CD14-positive monocyte (primary cell): ENCODE measurements around the gene DHRS3. TPM values are rescaled to one million over a fixed set of nuclear protein-coding genes. Genes with fewer than 3 reads are reported as not detected.

ENCODE experiments used
- DNase-seq, 3 donors: peaks; one replicate each; pipeline ENCODE4 v3.0.0-alpha.2; 2011 to 2022
- H2AFZ ChIP-seq: 2 replicates; pipeline ENCODE4 v1.6.0; 2012; ENCODE audit warnings: mild to moderate bottlenecking, low read depth, low read length, inconsistent platforms; ENCODE audit not compliant: insufficient read depth, poor library complexity, severe bottlenecking
- H3K27ac ChIP-seq, 2 donors: 1 replicate in 1 of 2; 2 replicates in 1 of 2; pipeline ENCODE4 v1.5.1; 2012 to 2013; ENCODE audit warnings: low read length in 2 of 2, control low read depth in 1 of 2, inconsistent platforms in 1 of 2, low read depth in 1 of 2, mild to moderate bottlenecking in 1 of 2
- H3K27me3 ChIP-seq, 2 donors: one replicate each; pipeline versions ENCODE4 v1.6.0 to v1.6.1; 2011 to 2013; ENCODE audit warnings: low read length in 2 of 2; ENCODE audit not compliant: control insufficient read depth in 2 of 2, insufficient read depth in 2 of 2
- H3K36me3 ChIP-seq, 2 donors: replicated peaks in 1 of 2; 1 replicate in 1 of 2; 2 replicates in 1 of 2; pipeline versions ENCODE4 v1.5.1 to v1.6.1; 2012 to 2013; ENCODE audit warnings: low read length in 2 of 2, control low read depth in 1 of 2, inconsistent platforms in 1 of 2, mild to moderate bottlenecking in 1 of 2; ENCODE audit not compliant: insufficient read depth in 2 of 2, control insufficient read depth in 1 of 2
- H3K4me1 ChIP-seq, 2 donors: 1 replicate in 1 of 2; 2 replicates in 1 of 2; pipeline versions ENCODE4 v1.5.1 to v1.6.1; 2012 to 2013; ENCODE audit warnings: low read length in 2 of 2, control low read depth in 1 of 2, inconsistent platforms in 1 of 2, mild to moderate bottlenecking in 1 of 2, moderate library complexity in 1 of 2; ENCODE audit not compliant: insufficient read depth in 2 of 2, control insufficient read depth in 1 of 2
- H3K4me2 ChIP-seq: replicated peaks from 2 replicates; pipeline ENCODE3; 2012; ENCODE audit warnings: low read length, moderate library complexity, mild to moderate bottlenecking; ENCODE audit not compliant: poor library complexity, severe bottlenecking; ENCODE audit errors: extremely low read depth
- H3K4me3 ChIP-seq, 3 experiments: fragments of 200-600 bp in 1 of 3; sonication (generic) in 1 of 3; replicated peaks in 1 of 3; 1 replicate in 2 of 3; 2 replicates in 1 of 3; pipeline ENCODE4 v1.5.1; 2011 to 2013; ENCODE audit warnings: low read length in 3 of 3, mild to moderate bottlenecking in 3 of 3, control low read depth in 2 of 3, low read depth in 2 of 3, inconsistent platforms in 1 of 3, moderate library complexity in 1 of 3
- H3K79me2 ChIP-seq: 2 replicates; pipeline ENCODE4 v1.6.0; 2012; ENCODE audit warnings: mild to moderate bottlenecking, control low read depth, inconsistent platforms, low read length, moderate library complexity; ENCODE audit not compliant: insufficient read depth
- H3K9ac ChIP-seq: 2 replicates; pipeline ENCODE4 v1.6.0; 2017; ENCODE audit warnings: low read length, mild to moderate bottlenecking; ENCODE audit not compliant: insufficient read depth, poor library complexity, severe bottlenecking
- H3K9me3 ChIP-seq, 2 donors: replicated peaks in 1 of 2; 1 replicate in 1 of 2; 2 replicates in 1 of 2; pipeline versions ENCODE4 v1.5.1 to v1.6.1; 2012 to 2013; ENCODE audit warnings: low read length in 2 of 2, control low read depth in 1 of 2; ENCODE audit not compliant: control insufficient read depth in 1 of 2, insufficient read depth in 1 of 2
- H4K20me1 ChIP-seq: 2 replicates; pipeline ENCODE4 v1.6.0; 2012; ENCODE audit warnings: mild to moderate bottlenecking, low read length, control low read depth, moderate library complexity; ENCODE audit not compliant: insufficient read depth
- H3K27ac Mint-ChIP-seq, 7 donors: one replicate each; pipeline ENCODE4 v1.8.0; 2020; ENCODE audit warnings: mild to moderate bottlenecking in 7 of 7, mixed read lengths in 7 of 7, moderate library complexity in 6 of 7, inconsistent platforms in 2 of 7
- H3K27me3 Mint-ChIP-seq, 3 donors: one replicate each; pipeline ENCODE4 v1.8.0; 2021 to 2022; ENCODE audit warnings: low read depth in 3 of 3, mild to moderate bottlenecking in 3 of 3, mixed read lengths in 3 of 3, moderate library complexity in 3 of 3, inconsistent platforms in 1 of 3
- H3K36me3 Mint-ChIP-seq, 2 donors: one replicate each; pipeline ENCODE4 v1.8.0; 2020; ENCODE audit warnings: mixed read lengths in 2 of 2, inconsistent platforms in 1 of 2, mild to moderate bottlenecking in 1 of 2
- H3K4me1 Mint-ChIP-seq: one replicate; pipeline ENCODE4 v1.8.0; 2020; ENCODE audit warnings: mild to moderate bottlenecking, mixed read lengths
- H3K4me3 Mint-ChIP-seq, 2 donors: one replicate each; pipeline ENCODE4 v1.8.0; 2020; ENCODE audit warnings: mild to moderate bottlenecking in 2 of 2, mixed read lengths in 2 of 2, moderate library complexity in 1 of 2
- H3K9me3 Mint-ChIP-seq, 7 donors: one replicate each; pipeline ENCODE4 v1.8.0; 2020 to 2022; ENCODE audit warnings: mixed read lengths in 7 of 7, mild to moderate bottlenecking in 6 of 7, moderate library complexity in 6 of 7, inconsistent platforms in 2 of 7
- CTCF ChIP-seq: fragments of 200-600 bp; IDR thresholded peaks from one replicate; pipeline ENCODE4 v1.8.0; 2022; ENCODE audit warnings: antibody characterized with exemption, mild to moderate bottlenecking
- WGBS: methylation state at CpG from one replicate; pipeline ENCODE4 v1.1.5; 2013; ENCODE audit warnings: missing lambda C conversion rate; ENCODE audit not compliant: insufficient coverage; 5-methylcytosine and 5-hydroxymethylcytosine counted together
- intact Hi-C, 2 donors: fragments of 100-400 bp; cut with micrococcal nuclease; formaldehyde crosslinking; loops; one replicate each; pipeline versions ENCODE4 v1.15.0 to v1.15.1; 2023
- polyA plus RNA-seq, 3 donors: library from polyadenylated mRNA; depleted of rRNA in 1 of 3; unstranded in 2 of 3; stranded (reverse) in 1 of 3; fragments of 300-500 nt in 2 of 3; fragments of >200 nt in 1 of 3; fragmentation: Illumina TruSeq in 2 of 3; gene quantifications; 1 replicate in 2 of 3; 2 replicates in 1 of 3; pipeline ENCODE4 v1.2.3, GENCODE V29; 2012 to 2021

DHRS3 gene
- polyA plus RNA-seq, 3 donors = 0.23 to 0.59 (median 0.29) TPM

GRCh38 chr1:12634696-12635202, 16.7 kb upstream of the DHRS3 start:
- WGBS = 77% methylated on average over 8 of the region's 18 CpGs
- no peak overlapping the region for H3K27ac ChIP-seq
- Mint-ChIP-seq H3K4me1 (peaks cover 44% of the 10 kb centered on the region), H3K27ac (no peak overlapping the region), H3K9me3 (peaks cover 11 to 42% (median 22%) of the 10 kb centered on the region in 7 donors), H3K36me3 (no peaks in the 10 kb centered on the region), H3K4me3 (no peak overlapping the region), H3K27me3 (peaks cover 0 to 2% (median 0%) of the 10 kb centered on the region in 3 donors)
- peak overlapping the region in 1 of 3 experiments; percentile 21 for H3K4me3 ChIP-seq
- H4K20me1 ChIP-seq = no peaks in the 10 kb centered on the region
- H3K27me3 ChIP-seq = no peaks in the 10 kb centered on the region
- no peak for DNase-seq
- no peak for TF ChIP-seq CTCF
- peaks cover 46% of the 10 kb centered on the region in 2 donors for H3K4me1 ChIP-seq
- intact Hi-C loops = no loop called here
- H2AFZ ChIP-seq = no peak overlapping the region
- no peak overlapping the region for H3K9ac ChIP-seq
- H3K9me3 ChIP-seq = peaks cover 21 to 24% of the 10 kb centered on the region in 2 donors
- no peaks in the 10 kb centered on the region for H3K36me3 ChIP-seq
- no peak overlapping the region for H3K4me2 ChIP-seq
- H3K79me2 ChIP-seq = no peaks in the 10 kb centered on the region

GRCh38 chr1:12634156-12634555, 16.1 kb upstream of the DHRS3 start:
- TF ChIP-seq CTCF = no peak
- H3K4me1 ChIP-seq = peaks cover 49 to 52% of the 10 kb centered on the region in 2 donors
- WGBS = 39% methylated on average over 2 of the region's 8 CpGs
- H3K9me3 Mint-ChIP-seq = peaks cover 5 to 36% (median 16%) of the 10 kb centered on the region in 7 donors
- H3K4me2 ChIP-seq = peak overlapping the region; percentile 33
- no peak overlapping the region for H3K9ac ChIP-seq
- intact Hi-C loops = no loop called here
- peak overlapping the region in 1 of 2 donors; percentile 67 for H3K4me3 Mint-ChIP-seq
- peak overlapping the region in 1 of 3 experiments; percentile 21 for H3K4me3 ChIP-seq
- peaks cover 15 to 18% of the 10 kb centered on the region in 2 donors for H3K9me3 ChIP-seq
- H3K79me2 ChIP-seq = no peaks in the 10 kb centered on the region
- no peak for DNase-seq
- H2AFZ ChIP-seq = no peak overlapping the region
- no peaks in the 10 kb centered on the region for H3K36me3 ChIP-seq
- peaks cover 0 to 3% (median 2%) of the 10 kb centered on the region in 3 donors for H3K27me3 Mint-ChIP-seq
- H3K27ac Mint-ChIP-seq = peak overlapping the region in 3 of 7 donors; percentile 4 to 64 (median 10)
- no peaks in the 10 kb centered on the region for H4K20me1 ChIP-seq
- peaks cover 50% of the 10 kb centered on the region for H3K4me1 Mint-ChIP-seq
- no peaks in the 10 kb centered on the region for H3K27me3 ChIP-seq
- H3K36me3 Mint-ChIP-seq = no peaks in the 10 kb centered on the region
- H3K27ac ChIP-seq = no peak overlapping the region
